Measurements from ENCODE around the gene GEMIN8.

Gene GEMIN8

GRCh38 chrX:13967636-13968035 lies 62.1 kb downstream of the GEMIN8 start:
- Histone ChIP-seq H3K27me3 (ENCODE audit: control insufficient read depth, insufficient read depth, low read length) (no peaks in the 10 kb centered on the region), H3K27ac (ENCODE audit: low read depth, low read length) (no peak overlapping the region), H3K36me3 (ENCODE audit: control insufficient read depth, insufficient read depth, low read length) (no peaks in the 10 kb centered on the region), H3K9ac (ENCODE audit: low read length) (no peak overlapping the region), H3K4me1 (ENCODE audit: control insufficient read depth, insufficient read depth, low read length) (no peaks in the 10 kb centered on the region), H3K4me3 (ENCODE audit: low read length) (no peak overlapping the region)

DNA sequence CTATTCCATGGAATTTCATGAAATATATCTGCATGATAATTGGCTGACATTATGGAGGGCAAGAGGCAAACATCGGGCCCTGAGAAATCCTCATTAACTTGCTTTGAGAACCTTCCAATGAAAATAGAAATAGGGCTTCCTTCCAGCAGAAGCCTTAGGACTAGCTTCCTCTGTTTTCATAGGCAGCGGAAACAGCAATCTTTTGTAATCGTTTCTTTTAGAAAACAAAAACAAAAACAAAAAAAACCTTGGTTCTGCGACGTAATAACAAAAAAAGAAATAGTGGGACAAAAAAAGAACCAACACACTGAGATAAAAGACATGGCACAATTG lies 62.9 kb downstream of the GEMIN8 start:
- Histone ChIP-seq H3K27ac (ENCODE audit: low read depth, low read length) (no peak overlapping the region), H3K9ac (ENCODE audit: low read length) (no peak overlapping the region), H3K36me3 (ENCODE audit: control insufficient read depth, insufficient read depth, low read length) (no peaks in the 10 kb centered on the region), H3K4me1 (ENCODE audit: control insufficient read depth, insufficient read depth, low read length) (no peaks in the 10 kb centered on the region), H3K4me3 (ENCODE audit: low read length) (no peak overlapping the region), H3K27me3 (ENCODE audit: control insufficient read depth, insufficient read depth, low read length) (no peaks in the 10 kb centered on the region)

GRCh38 chrX:13966071-13966792 lies 63.5 kb downstream of the GEMIN8 start:
- H3K36me3 ChIP-seq (ENCODE audit: control insufficient read depth, insufficient read depth, low read length), result no peaks in the 10 kb centered on the region
- no peaks in the 10 kb centered on the region for H3K4me1 ChIP-seq (ENCODE audit: control insufficient read depth, insufficient read depth, low read length)
- no peak overlapping the region for H3K27ac ChIP-seq (ENCODE audit: low read depth, low read length)
- H3K4me3 ChIP-seq (ENCODE audit: low read length), result no peak overlapping the region
- H3K27me3 ChIP-seq (ENCODE audit: control insufficient read depth, insufficient read depth, low read length), result no peaks in the 10 kb centered on the region
- H3K9ac ChIP-seq (ENCODE audit: low read length), result no peak overlapping the region

- H3K9ac ChIP-seq (ENCODE audit: low read length), result no peak overlapping the region
These were observed 64.2 kb downstream of the GEMIN8 start for GRCh38 chrX:13965531-13965930.

DNA sequence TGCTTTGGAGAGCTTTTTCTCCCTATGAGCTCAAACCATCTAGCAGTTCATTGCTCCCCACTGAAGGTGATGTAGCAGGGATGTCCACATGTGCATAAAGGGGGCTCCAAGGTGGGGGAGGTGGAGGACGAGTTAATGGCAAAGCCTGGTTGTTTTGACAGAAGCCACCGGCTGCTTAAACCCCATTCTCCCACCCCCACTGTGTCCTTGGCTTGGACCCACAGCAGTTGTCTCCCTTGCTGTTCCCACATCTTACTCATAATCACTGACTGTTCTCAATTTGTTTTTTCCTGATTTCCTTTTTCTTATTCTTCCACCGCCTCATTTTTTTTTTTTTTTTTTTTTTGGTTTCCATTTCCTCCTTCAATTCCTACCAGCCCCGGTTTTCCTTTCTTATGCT lies 72.7 kb downstream of the GEMIN8 start:
- Histone ChIP-seq H3K4me1 (ENCODE audit: control insufficient read depth, insufficient read depth, low read length) (no peaks in the 10 kb centered on the region), H3K4me3 (ENCODE audit: low read length) (no peak overlapping the region), H3K27ac (ENCODE audit: low read depth, low read length) (no peak overlapping the region), H3K27me3 (ENCODE audit: control insufficient read depth, insufficient read depth, low read length) (no peaks in the 10 kb centered on the region), H3K9ac (ENCODE audit: low read length) (no peak overlapping the region), H3K36me3 (ENCODE audit: control insufficient read depth, insufficient read depth, low read length) (no peaks in the 10 kb centered on the region)

More at GRCh38 chrX:13965531-13965930, 64.2 kb downstream of the GEMIN8 start:
- no peaks in the 10 kb centered on the region for H3K4me1 ChIP-seq (ENCODE audit: control insufficient read depth, insufficient read depth, low read length)
- no peak overlapping the region for H3K4me3 ChIP-seq (ENCODE audit: low read length)
- no peaks in the 10 kb centered on the region for H3K36me3 ChIP-seq (ENCODE audit: control insufficient read depth, insufficient read depth, low read length)
- H3K27ac ChIP-seq (ENCODE audit: low read depth, low read length), result no peak overlapping the region
- no peaks in the 10 kb centered on the region for H3K27me3 ChIP-seq (ENCODE audit: control insufficient read depth, insufficient read depth, low read length)
